Lower leg skin (tissue), 3 donors: ENCODE results near the gene TMC7.

Experiments used
- POLR2A ChIP-seq, 2 donors: fragments of 450-650 bp; IDR thresholded peaks; one replicate each; pipeline ENCODE4 v1.6.1; 2016 to 2017; ENCODE audit warnings: antibody characterized with exemption in 2 of 2, mild to moderate bottlenecking in 1 of 2, moderate library complexity in 1 of 2
- TF ChIP-seq, protein P1 (sequence below), 3 donors: fragments of 450-650 bp; IDR thresholded peaks; one replicate each; pipeline ENCODE4 v1.5.1; 2016; ENCODE audit warnings: antibody characterized with exemption in 3 of 3, mild to moderate bottlenecking in 3 of 3, moderate library complexity in 2 of 3

DNA sequence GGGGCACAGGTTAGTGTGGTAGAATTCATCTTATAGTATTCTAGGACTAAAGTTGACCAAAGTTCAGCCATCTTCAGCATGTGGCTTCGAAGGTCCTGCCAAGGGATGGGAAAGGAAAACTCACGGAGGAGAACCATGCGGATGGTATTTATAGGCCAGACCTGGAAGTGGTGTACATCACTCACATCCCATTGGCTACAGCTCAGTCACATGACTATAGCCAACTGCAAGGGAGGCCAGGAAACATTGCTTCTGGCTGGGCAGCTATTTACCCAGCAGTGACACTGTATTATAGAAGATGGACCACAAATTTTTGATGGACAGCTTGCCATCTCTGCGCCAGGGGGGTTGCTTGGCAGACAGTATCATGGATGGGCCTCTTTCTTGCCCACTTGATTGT, 48.0 kb downstream of the TMC7 start:
- TF ChIP-seq, protein P1, sequence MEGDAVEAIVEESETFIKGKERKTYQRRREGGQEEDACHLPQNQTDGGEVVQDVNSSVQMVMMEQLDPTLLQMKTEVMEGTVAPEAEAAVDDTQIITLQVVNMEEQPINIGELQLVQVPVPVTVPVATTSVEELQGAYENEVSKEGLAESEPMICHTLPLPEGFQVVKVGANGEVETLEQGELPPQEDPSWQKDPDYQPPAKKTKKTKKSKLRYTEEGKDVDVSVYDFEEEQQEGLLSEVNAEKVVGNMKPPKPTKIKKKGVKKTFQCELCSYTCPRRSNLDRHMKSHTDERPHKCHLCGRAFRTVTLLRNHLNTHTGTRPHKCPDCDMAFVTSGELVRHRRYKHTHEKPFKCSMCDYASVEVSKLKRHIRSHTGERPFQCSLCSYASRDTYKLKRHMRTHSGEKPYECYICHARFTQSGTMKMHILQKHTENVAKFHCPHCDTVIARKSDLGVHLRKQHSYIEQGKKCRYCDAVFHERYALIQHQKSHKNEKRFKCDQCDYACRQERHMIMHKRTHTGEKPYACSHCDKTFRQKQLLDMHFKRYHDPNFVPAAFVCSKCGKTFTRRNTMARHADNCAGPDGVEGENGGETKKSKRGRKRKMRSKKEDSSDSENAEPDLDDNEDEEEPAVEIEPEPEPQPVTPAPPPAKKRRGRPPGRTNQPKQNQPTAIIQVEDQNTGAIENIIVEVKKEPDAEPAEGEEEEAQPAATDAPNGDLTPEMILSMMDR (IDR thresholded peaks at IDR 0.05), result no peak
- TF ChIP-seq POLR2A (IDR thresholded peaks at IDR 0.05), result no peak
